ENCODE results near the gene FAM83B.
A peak's percentile ranks its signal among the peaks of the same experiment; 100 is the strongest.
"Not testable (repeated sequence)": the region's sequence is repeated elsewhere in the genome, so short reads cannot be mapped to it uniquely, and the experiment has no call there.

FAM83B gene

DNA sequence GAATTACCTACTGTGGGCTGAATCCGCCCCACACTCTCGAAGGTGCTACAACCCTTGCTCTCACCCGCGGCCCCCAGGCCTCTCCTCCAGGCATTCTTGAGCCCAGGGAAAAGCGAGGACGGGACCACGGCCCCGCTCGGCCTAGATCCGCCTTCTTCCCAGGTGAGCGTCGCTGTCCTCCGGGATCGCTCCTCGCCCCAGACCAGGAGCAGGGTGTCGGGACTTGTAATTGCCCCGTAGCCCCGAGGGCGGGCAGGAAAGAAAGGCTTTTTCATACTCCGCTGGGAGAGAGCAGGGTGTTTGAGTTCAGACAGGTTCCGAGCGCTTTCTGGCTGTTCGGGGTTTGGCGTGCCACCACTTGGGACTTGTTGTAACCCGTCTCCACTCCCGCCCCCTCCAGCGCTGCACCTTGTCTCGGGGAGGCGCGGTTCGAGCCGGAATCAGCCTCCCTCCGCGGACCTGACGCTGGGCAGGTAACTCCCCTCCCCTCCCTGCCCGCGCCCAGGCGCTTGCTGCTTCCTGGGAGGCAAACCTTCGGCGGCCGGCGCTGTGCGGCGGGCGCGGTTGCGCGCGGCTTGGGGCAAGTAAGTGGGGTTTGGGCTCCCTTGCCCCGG, at the start of gene FAM83B:
Gene FAM83B (plus strand): TSS at position 529 of the 614 bp plus-strand sequence. CDS start 23,476 bp downstream, outside the sequence.
- no peak for DNase-seq (ENCODE audit: low spot score)

GRCh38 chr6:54796918-54797317, 49.7 kb upstream of the FAM83B start:
- not testable (repeated sequence) for DNase-seq (ENCODE audit: low spot score)

DNA sequence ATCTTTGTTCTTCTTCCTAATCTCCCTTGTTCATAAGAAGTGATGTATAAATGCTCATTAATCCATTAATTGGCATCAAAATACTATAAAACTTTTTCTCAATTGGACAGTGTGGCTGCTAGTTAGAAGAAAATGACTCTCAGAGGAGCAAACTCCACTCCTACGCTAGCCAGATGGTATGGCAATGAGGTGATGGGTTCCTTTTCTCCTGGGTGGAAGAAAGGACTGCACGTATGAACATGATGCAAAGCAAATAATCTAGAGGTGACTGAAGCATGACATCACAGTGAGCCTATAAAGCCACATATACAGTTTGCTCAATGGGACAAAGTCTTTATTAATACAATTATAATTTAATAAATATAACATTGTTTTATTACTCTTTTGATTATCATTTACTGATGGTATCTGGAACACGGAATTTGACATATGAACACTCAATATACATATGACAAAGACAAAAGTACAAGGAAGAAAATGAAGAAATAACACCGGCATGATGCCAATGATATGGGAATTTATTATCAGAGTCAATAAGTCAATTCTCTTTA, 46.4 kb upstream of the FAM83B start:
- DNase-seq (ENCODE audit: low spot score) = no peak

DNA sequence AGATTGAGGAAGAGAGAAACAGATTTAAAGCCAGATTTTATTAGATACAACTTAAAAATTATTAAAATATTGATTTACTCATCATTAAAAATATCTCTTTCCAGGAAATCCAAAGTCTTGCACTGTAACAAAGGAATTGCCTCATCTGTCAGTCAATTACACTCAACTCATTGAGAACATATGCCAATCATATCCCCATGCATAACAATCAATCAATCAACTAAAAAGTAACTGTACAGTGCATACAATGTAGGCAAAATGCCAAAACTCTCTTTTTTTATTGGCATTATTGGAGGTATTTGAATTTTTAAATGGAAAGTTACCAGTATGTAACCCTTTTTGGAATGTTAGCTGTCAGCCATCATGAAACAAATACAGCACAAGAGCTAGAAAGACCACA, 45.3 kb upstream of the FAM83B start:
- no peak for DNase-seq (ENCODE audit: low spot score)

DNA sequence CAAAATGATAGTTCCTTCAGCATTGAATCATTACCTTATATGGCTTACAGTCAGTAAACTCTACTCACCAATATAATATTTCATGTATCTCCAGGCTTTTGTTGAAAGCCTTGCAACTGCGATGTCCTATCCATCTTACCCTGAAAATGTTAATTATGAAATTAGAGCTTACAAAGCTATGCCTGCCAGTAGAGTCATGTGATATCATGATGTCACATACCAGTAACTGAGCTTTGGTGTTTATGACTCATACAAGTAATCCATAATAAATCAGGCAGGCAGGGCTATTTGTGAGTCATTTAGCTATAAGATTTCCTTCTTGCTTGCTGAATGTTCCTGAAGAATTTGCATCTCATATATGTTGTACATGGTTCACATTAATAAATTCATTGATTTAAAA, 44.9 kb upstream of the FAM83B start:
- DNase-seq (ENCODE audit: low spot score) = peak; percentile 2

DNA sequence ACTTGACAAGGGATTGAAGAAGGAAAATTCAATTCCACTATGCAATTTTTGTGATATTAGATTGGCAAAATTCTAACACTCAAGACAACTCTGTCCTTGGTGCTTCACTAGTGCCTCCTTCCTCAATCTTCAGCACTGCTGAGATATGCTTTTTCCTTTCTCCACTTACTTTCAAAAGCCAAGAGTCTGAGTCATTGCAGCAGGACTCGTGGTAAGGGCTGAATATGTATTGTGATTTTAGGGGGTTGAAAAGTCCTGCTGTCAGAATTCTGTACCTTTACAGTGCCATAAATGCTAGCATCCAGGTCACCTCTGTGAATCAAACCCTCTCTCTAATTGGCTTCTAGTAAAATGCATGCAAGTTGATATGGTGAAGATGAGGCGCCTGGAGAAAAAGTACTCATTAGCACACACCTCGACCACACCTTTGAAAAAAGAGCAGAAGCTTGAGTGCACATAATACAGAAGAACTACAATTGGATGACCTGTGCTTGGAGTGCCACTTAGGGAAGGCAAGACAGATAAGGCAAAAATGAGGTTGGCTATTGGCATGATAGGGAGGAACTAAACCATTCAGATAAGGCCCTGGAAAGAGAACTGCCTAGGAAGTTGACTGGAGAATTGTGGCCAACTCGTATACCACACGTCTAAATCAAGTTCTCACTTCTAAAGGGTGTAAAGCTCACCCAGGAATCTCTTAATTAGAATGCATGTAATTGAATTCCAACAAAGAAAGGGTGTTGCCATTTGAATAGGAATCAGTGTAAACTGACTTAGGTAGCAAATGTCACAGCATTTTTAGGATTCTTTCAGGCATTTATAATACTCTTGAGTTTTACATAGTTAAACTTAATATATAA, 43.6 kb upstream of the FAM83B start:
- no peak for DNase-seq (ENCODE audit: low spot score)

GRCh38 chr6:54805077-54805476, 41.5 kb upstream of the FAM83B start:
- no peak for DNase-seq (ENCODE audit: low spot score)

- DNase-seq (ENCODE audit: low spot score) = no peak
These were observed 36.4 kb upstream of the FAM83B start for GRCh38 chr6:54810147-54810546.

DNA sequence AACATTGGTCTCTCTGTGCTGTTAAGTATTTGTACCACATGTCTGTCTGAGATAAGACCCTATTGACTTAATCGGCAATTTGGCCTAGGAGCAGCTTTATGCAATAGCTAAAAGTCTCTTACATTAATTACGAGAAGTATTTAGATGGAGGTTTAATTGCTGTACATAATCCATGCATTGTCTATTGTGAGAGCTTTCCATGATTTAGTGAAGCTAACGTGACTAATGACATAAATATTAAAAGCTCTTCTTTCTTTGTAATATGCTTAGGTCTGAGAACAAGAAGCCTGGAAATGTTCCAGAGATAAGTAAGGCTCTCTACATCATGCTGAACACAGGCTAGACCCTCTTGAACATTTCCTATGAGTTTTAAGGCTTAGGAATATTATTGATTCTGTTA, 32.7 kb upstream of the FAM83B start:
- no peak for DNase-seq (ENCODE audit: low spot score)

DNA sequence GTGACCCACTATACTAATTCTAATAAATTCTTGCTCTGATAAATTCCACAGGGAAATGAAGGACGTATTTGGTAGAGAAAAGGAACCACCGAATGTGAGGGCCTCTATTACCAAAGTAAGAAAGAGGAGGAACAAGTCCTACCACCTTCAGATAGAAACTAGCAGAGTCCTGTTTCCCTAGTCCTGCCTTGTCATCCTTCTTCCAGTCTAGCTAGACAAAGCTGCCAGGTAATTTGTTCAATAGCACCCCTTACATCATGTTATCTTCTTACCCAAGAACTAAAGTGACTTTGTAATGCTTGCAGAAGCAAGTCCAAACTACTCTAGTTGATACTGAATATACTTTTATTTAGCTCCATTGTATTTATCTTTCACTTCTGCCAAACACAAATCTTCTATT, 29.3 kb upstream of the FAM83B start:
- no peak for DNase-seq (ENCODE audit: low spot score)

DNA sequence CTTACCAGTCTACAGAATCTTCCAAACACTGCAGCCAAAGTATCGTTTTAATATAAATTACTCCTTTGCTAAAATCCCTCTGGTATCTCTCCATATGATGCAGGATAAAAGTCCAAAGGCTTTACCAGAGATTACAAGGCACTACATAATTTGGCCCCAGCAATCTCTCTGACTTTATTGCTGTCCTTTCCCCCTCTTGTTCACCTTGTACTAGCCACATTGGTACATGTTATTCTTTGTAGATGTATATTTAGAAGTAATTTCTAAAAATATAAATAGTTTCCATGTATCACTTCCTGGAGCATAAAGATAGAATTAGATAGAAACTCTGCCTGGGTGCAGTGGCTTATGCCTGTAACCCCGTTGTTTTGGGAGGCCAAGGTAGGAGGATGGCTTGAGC, 28.7 kb upstream of the FAM83B start:
- DNase-seq (ENCODE audit: low spot score) = no peak

DNA sequence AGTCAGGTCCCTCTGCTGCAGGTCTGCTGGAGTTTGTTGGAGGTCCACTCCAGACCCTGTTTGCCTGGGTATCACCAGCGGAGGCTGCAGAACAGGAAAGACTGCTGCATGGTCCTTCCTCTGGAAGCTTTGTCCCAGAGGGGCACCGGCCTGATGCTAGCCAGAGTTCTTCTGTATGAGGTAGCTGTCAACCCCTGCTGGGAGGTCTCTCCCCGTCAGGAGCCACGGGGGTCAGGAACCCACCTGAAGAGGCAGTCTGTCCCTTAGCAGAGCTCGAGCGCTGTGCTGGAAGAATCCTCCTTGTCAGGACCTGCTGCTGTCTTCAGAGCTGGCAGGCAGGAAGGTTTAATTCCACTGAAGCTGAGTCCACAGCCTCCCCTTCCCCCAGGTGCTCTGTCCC, 22.3 kb upstream of the FAM83B start:
- not testable (repeated sequence) for DNase-seq (ENCODE audit: low spot score)

- no peak for DNase-seq (ENCODE audit: low spot score)
These were observed 19.6 kb upstream of the FAM83B start for GRCh38 chr6:54827010-54827409.

DNA sequence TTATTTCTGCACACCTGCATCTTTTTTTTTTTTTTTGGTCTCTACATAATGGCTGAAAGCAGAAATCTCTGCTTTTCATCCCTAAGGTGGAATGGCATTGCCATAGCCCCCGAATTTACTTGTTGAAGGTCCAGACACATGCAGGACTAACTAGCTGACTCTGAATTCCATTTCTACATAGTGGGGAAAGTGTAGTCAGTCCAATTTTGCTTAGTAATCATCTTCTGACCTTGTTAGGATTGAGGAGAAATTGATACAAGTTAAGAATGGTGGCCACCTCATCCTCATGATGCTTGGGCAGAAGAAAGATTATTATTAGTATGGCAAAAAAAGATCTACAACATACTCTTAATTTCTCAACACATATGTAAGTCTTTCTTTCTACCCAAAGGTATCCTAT, 16.4 kb upstream of the FAM83B start:
- DNase-seq (ENCODE audit: low spot score) = no peak

GRCh38 chr6:54835176-54835575, 11.4 kb upstream of the FAM83B start:
- no peak for DNase-seq (ENCODE audit: low spot score)

GRCh38 chr6:54846857-54847674, 495 bp downstream of the FAM83B start:
- no peak for DNase-seq (ENCODE audit: low spot score)

- DNase-seq (ENCODE audit: low spot score) = no peak
These were observed 1.4 kb downstream of the FAM83B start for GRCh38 chr6:54847799-54848597.

GRCh38 chr6:54850114-54850513, 3.5 kb downstream of the FAM83B start:
- DNase-seq (ENCODE audit: low spot score) = no peak

GRCh38 chr6:54856129-54856528, 9.6 kb downstream of the FAM83B start:
- no peak for DNase-seq (ENCODE audit: low spot score)

- no peak for DNase-seq (ENCODE audit: low spot score)
These were observed 13.6 kb downstream of the FAM83B start for GRCh38 chr6:54860132-54860531.

GRCh38 chr6:54860739-54861138, 14.2 kb downstream of the FAM83B start:
- no peak for DNase-seq (ENCODE audit: low spot score)

All from kidney capillary endothelial cell (primary cell).